ENCODE results near the gene RGS21.

GRCh38 chr1:192367436-192367835, 50.6 kb downstream of the RGS21 start:
- no peak for TF ChIP-seq POLR2A (IDR thresholded peaks at IDR 0.05; ENCODE audit: borderline replicate concordance, extremely low read depth, insufficient read depth, insufficient read length)
- no peak for TF ChIP-seq ATF3 (IDR thresholded peaks at IDR 0.05)
